DMS79 treated with DMSO at 0.1 percent for 48 hours (cell line): ENCODE measurements around the gene PCDHA12.
"Not testable (repeated sequence)": the region's sequence is repeated elsewhere in the genome, so short reads cannot be mapped to it uniquely, and the experiment has no call there.

ENCODE experiments used
- DNase-seq: peaks from one replicate; lab custom pipeline; 2025; lab: John Stamatoyannopoulos, UW

Gene PCDHA12

DNA sequence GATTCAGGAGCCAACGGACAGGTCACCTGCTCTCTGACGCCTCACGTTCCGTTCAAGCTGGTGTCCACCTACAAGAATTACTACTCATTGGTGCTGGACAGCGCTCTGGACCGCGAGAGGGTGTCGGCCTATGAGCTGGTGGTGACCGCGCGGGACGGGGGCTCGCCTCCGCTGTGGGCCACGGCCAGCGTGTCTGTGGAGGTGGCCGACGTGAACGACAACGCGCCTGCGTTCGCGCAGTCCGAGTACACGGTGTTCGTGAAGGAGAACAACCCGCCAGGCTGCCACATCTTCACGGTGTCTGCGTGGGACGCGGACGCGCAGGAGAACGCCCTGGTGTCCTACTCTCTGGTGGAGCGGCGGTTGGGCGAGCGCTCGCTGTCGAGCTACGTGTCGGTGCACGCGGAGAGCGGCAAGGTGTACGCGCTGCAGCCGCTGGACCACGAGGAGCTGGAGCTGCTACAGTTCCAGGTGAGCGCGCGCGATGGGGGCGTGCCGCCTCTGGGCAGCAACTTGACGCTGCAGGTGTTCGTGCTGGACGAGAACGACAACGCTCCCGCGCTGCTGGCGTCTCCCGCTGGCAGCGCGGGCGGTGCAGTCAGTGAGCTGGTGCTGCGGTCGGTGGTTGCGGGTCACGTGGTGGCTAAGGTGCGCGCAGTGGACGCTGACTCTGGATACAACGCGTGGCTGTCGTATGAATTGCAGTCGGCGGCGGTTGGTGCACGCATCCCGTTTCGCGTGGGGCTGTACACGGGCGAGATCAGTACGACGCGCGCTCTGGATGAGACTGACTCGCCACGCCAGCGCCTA is 17.7 kb upstream of the PCDHA12 start:
- DNase-seq = no peak

DNA sequence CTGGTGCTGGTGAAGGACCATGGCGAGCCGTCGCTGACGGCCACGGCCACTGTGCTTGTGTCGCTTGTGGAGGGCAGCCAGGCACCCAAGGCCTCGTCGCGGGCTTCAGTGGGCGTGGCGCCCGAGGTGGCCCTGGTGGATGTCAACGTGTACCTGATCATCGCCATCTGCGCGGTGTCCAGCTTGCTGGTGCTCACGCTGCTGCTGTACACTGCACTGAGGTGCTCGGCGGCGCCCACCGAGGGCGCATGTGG is 17.2 kb upstream of the PCDHA12 start:
- no peak for DNase-seq

DNA sequence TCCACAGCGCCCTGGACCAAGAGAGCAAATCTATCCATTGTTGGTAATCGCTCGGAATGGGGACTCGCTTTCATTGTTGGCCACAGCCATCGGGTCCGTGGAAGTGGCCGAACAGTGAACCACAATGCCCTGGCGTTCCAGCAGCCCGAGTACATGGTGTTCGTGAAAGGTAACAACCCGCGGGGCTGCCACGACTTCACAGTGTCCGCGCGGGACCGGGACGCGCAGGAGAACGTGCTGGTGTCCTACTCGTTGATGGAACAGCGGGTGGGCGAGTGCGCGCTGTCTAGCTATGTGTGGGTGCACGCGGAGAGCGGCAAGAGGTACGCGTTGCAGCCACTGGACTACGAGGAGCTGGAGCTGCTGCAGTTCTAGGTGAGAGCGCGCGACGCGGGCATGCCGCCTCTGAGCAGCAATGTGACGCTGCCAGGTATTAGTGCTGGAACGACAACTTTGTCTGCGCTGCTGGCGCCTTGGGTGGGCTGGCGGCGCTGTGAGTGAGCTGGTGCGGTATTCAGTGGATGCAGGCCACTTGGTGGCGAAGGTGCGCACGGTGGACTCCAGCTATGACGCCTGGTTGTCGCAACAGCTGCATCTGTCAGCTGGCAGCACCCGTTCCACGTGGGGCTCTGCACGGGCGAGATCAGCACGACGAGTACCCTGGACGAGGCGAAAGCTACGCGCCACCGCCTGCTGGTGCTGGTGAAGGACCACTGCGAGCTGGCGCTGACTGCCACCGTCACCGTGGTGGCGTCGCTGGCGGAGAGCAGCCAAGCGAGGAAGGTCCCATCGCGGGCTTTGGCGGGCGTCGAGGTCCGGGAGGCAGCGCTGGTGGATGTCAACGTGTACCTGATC is 12.4 kb upstream of the PCDHA12 start:
- no peak for DNase-seq

DNA sequence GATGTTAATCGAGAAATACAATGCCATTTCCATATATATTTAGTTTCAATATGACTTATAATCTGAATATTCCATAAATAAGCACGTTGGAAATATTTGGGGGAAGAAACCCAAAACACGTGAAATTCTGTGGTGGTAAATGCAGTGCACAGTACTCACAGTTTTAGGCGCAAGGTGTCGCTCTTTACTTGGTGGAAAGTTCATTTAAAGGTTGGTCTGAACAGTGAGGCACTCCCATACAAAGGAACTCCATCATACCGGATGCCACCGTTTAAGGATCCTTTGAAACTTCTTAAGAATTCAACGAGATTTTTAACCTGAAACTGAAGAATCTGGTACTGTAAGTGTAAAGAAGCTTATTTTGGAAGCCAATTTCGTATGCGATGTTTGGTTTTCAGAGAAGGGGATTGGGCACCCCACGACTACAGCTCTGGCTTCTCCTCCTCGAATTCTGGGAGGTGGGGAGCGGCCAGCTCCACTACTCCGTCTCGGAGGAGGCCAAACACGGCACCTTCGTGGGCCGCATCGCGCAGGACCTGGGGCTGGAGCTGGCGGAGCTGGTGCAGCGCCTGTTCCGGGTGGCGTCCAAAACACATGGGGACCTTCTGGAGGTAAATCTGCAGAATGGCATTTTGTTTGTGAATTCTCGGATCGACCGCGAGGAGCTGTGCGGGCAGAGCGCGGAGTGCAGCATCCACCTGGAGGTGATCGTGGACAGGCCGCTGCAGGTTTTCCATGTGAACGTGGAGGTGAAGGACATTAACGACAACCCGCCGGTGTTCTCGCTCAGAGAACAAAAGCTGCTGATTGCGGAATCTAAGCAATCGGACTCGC is 6.2 kb upstream of the PCDHA12 start, which contains the start of gene PCDHA11:
TSS of gene PCDHA11 (plus strand) at position 237 of the 834 bp plus-strand sequence. CDS start at position 384, 147 bp downstream.
- DNase-seq = peak; percentile 61

DNA sequence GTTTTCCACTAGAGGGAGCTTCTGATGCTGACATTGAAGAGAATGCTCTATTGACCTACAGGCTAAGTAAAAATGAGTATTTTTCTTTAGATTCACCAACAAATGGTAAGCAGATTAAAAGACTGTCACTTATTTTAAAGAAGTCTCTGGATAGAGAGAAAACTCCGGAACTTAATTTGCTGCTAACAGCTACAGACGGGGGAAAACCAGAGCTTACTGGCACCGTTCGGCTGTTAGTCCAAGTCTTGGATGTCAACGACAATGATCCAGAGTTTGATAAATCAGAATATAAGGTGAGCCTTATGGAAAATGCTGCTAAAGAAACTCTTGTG is 5.6 kb upstream of the PCDHA12 start:
- no peak for DNase-seq

DNA sequence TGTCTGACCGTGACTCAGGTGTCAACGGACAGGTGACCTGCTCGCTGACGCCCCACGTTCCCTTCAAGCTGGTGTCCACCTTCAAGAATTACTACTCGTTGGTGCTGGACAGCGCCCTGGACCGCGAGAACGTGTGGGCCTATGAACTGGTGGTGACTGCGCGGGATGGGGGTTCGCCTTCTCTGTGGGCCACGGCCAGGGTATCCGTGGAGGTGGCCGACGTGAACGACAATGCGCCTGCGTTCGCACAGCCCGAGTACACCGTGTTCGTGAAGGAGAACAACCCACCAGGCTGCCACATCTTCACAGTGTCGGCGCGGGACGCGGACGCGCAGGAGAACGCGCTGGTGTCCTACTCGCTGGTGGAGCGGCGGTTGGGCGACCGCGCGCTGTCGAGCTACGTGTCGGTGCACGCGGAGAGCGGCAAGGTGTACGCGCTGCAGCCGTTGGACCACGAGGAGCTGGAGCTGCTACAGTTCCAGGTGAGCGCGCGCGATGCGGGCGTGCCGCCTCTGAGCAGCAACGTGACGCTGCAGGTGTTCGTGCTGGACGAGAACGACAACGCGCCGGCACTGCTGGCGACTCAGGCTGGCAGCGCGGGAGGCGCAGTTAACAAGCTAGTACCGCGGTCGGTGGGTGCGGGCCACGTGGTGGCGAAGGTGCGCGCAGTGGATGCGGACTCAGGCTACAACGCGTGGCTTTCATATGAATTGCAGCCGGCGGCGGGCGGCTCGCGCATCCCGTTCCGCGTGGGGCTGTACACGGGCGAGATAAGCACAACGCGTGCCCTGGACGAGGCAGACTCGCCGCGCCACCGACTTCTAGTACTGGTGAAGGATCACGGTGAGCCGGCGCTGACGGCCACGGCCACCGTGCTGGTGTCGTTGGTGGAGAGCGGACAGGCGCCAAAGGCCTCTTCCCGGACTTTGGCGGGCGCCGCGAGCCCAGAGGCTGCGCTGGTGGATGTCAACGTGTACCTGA is 4.6 kb upstream of the PCDHA12 start:
- DNase-seq = no peak

DNA sequence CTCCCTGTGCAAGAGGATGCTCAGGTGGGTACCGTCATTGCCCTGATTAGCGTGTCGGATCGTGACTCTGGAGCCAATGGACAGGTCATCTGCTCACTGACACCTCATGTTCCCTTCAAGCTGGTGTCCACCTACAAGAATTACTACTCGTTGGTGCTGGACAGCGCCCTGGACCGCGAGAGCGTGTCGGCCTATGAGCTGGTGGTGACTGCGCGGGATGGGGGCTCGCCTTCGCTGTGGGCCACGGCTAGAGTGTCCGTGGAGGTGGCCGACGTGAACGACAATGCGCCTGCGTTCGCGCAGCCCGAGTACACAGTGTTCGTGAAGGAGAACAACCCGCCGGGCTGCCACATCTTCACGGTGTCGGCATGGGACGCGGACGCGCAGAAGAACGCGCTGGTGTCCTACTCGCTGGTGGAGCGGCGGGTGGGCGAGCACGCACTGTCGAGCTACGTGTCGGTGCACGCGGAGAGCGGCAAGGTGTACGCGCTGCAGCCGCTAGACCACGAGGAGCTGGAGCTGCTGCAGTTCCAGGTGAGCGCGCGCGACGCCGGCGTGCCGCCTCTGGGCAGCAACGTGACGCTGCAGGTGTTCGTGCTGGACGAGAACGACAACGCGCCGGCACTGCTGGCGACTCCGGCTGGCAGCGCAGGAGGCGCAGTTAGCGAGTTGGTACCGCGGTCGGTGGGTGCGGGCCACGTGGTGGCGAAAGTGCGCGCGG is 1.6 kb downstream of the PCDHA12 start:
- DNase-seq = not testable (repeated sequence)

DNA sequence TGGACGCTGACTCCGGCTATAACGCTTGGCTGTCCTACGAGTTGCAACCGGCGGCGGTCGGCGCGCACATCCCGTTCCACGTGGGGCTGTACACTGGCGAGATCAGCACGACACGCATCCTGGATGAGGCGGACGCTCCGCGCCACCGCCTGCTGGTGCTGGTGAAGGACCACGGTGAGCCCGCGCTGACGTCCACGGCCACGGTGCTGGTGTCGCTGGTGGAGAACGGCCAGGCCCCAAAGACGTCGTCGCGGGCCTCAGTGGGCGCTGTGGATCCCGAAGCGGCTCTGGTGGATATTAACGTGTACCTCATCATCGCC is 2.1 kb downstream of the PCDHA12 start:
- no peak for DNase-seq

DNA sequence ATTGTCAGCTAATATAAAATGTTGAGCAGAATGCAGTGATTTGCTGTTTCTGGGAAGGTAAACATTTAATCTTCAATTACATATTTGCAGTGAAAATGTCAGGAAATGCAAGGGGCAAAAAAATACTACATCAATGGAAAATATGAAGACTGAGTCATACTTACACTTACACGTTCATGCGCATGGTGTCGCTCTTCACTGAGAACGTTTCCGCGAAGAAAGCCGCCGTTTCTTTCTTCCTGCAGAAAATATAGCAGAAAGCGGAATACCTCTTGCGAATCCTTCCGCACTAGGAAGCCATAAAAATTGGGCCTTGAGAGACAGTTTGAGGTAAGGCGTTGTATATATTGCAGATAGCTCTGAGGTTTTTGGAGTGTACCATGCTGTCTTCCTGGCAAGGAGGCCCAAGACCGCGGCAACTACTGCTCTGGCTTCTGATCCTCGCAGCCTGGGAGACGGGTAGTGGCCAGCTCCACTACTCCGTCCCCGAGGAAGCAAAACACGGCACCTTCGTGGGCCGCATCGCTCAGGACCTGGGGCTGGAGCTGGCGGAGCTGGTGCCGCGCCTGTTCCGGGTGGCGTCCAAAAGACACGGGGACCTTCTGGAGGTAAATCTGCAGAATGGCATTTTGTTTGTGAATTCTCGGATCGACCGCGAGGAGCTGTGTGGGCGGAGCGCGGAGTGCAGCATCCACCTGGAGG is 6.9 kb downstream of the PCDHA12 start, which contains the start of gene PCDHA13:
TSS of gene PCDHA13 (plus strand) at position 236 of the 702 bp plus-strand sequence. CDS start at position 381, 145 bp downstream.
- no peak for DNase-seq

DNA sequence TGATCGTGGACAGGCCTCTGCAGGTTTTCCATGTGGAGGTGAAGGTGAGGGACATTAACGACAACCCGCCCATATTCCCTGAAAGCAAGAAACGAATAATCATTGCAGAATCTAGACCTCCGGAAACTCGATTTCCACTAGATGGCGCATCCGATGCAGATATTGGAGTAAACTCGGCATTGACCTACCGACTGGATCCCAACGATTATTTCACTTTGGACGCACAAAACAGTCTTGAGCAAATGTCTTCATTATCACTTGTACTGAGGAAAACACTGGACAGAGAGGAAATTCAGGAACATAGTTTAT is 7.4 kb downstream of the PCDHA12 start:
- DNase-seq = no peak

DNA sequence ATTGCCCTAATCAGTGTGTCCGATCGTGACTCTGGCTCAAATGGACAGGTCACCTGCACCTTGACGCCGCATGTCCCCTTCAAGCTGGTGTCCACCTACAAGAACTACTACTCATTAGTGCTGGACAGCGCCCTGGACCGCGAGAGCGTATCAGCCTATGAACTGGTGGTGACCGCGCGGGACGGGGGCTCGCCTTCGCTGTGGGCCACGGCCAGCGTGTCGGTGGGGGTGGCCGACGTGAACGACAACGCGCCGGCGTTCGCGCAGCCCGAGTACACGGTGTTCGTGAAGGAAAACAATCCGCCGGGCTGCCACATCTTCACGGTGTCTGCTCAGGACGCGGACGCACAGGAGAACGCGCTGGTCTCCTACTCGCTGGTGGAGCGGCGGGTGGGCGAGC is 8.3 kb downstream of the PCDHA12 start:
- DNase-seq = no peak

DNA sequence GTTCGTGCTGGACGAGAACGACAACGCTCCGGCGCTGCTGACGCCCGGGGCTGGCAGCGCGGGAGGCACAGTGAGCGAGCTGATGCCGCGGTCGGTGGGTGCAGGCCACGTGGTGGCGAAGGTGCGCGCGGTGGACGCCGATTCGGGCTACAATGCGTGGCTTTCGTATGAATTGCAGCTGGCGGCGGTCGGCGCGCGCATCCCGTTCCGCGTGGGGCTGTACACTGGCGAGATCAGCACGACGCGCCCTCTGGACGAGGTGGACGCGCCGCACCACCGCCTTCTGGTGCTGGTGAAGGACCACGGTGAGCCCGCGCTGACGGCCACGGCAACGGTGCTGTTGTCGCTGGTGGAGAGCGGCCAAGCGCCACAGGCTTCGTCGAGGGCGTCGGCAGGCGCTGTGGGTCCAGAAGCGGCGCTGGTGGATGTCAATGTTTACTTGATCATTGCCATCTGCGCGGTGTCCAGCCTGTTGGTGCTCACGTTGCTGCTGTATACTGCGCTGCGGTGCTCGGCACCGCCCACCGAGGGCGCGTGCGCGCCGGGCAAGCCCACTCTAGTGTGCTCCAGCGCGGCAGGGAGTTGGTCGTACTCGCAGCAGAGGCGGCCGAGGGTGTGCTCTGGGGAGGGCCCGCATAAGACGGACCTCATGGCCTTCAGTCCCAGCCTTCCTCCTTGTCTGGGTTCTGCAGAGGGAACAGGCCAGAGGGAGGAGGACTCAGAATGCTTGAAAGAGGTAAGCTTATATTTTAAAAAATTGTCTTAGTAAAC is 9.0 kb downstream of the PCDHA12 start:
- no peak for DNase-seq

DNA sequence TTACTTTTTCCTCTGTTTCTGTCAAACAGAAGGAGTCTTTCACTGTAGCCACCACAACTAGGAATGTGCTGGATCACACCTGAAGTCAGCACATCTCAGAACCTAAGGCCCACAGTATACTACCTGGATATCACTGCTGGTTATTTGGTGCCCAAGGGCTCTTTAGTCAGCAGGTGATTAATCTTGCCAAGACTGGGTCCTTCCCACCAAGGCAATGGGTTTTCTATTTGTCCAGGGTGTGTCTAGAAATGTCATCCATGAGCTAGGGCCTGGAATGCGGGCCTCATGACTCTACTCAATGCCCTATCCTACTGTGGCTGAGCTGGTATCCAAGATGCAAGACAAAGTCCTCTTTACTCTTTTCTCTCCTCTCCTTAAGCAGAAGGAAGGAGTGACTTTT is 41.2 kb downstream of the PCDHA12 start:
- no peak for DNase-seq

DNA sequence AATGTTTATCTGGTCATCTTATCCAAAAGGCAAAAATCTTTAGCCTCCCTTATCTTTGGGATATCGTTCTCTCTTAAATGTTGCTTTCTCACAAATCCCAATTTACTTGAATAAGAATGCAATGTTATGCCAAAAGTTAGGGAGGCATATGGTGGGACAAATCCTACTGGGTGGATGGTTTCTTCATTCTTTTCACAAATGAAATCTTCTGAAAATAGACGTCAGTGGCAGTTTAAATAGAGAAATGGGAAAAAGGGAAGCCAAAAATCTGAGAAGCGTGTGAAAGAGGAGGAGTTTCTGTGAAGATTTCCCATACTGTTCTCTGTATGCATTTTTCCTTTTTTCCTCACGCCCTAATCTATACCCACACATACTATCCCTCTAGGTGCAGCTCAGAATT is 48.5 kb downstream of the PCDHA12 start:
- DNase-seq = no peak

DNA sequence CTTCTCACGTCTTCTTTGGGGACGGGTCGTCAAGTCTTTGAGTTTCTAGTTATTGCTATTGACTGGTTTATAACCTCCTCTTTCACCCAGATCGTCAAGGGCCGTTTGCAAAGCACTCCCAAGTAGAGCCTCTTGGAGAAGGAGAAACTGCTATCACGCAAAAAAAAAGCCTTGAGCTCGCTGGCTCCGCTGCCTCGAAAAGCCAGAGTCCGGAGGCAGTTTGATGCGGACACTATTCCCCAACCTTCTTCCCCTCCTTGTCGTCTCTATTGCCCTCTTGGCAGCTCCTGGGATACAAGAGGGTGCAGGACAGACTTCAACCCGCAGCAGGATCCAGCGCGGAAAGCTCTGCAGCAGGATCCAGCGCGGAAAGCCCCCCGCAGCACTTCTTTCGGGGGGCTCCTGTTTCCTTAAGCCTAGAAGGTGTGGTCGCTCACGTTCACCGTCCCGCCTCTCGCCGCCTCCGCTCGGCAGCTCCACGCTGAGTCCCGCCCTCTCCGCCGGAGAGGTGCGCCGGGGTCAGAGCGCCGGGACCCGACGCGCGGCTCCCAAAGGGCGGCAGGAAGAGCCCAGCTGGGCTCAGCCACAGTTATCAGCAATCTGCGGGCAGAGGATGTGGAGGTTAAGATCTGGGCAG is 50.8 kb downstream of the PCDHA12 start, which contains the start of gene PCDHAC1:
TSS of gene PCDHAC1 (plus strand) at position 494 of the 637 bp plus-strand sequence. CDS start 594 bp downstream, outside the sequence.
- DNase-seq = peak; percentile 81

DNA sequence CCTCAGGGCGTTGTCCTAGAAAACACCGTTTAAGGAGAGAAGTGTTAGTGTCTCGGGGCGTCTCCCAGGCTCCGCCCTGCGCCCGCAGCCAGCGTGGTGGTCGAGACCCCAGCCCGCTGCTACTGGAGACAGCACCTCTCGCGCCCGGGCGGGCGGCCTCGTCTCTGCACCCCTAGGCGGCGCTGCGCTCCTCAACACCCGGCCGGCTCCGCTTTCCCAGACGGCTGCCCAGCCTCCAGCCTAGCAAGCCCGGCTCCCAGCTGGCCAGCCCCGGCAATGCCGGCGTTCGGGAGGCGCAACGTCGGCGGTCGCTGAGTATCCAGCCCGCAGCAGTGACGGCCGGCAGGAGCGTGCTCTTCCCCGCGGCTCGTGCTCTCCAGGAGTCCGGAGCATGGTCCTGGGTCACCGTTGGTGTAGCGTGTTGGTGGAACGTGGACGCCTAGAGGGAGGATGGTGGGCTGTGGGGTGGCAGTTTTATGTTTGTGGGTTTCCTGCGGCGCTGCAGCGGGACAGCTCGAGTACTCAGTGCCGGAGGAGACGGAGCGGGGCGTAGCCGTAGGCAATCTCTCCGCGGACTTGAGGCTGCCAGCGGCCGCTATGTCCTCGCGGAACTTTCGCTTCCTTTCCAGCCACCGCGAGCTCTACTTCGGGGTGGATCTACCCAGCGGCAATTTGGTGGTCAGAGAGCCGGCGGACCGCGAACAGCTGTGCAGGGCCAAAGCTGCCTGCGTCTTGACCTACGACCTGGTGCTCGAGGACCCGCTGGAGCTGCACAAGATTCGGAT is 51.5 kb downstream of the PCDHA12 start:
- DNase-seq = peak; percentile 81

DNA sequence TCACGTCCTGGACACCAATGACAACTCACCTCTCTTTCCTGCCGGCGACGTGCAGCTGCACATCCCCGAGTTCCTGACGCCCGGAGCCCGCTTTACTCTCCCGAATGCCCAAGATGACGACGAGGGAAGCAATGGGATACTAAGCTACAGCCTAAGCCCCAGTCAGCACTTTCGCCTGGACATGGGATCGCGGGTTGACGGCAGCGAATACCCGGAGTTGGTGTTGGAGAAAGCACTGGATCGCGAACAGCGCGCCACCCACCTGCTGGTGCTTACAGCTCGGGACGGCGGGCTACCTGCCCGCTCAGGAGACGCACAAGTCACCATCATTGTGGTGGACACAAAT is 52.1 kb downstream of the PCDHA12 start:
- no peak for DNase-seq
